Measurements from ENCODE around the gene NEUROD2. TPM values are rescaled to one million over a fixed set of nuclear protein-coding genes. Genes with fewer than 3 reads are reported as not detected.
"Not testable (repeated sequence)": the region's sequence is repeated elsewhere in the genome, so short reads cannot be mapped to it uniquely, and the experiment has no call there.

Gene NEUROD2
- total RNA-seq, 2 experiments from 2014 or later = not detected

- ATAC-seq (ENCODE audit: poor library complexity) (no peak), DNase-seq (peak in 6 of 14 experiments; percentile 10 to 63 (median 38))
- TF ChIP-seq CTCF (IDR thresholded peaks at IDR 0.05) = no peak
- H3K27ac ChIP-seq (ENCODE audit: low read depth in 1 of 2, low read length in 2 of 2) = no peak overlapping the region
- Mint-ChIP-seq H3K36me3 (ENCODE audit: low read depth) (no peaks in the 10 kb centered on the region), H3K4me1 (ENCODE audit: low read depth) (peaks cover 5% of the 10 kb centered on the region), H3K27ac (no peak overlapping the region), H3K9me3 (peaks cover 4% of the 10 kb centered on the region), H3K27me3 (peaks cover 85% of the 10 kb centered on the region), H3K4me3 (no peak overlapping the region)
- peaks cover 0 to 15% of the 10 kb centered on the region in 2 experiments for H3K9me3 ChIP-seq (ENCODE audit: control insufficient read depth in 1 of 2, insufficient read depth in 1 of 2, low read length in 2 of 2)
- ChIA-PET CTCF (interaction anchor here (0.6 kb wide), 1 partner anchor 296 kb away, joined by 3 read pairs; no protein-coding TSS in a partner anchor), POLR2A (no interaction called here)
- no peaks in the 10 kb centered on the region for H3K36me3 ChIP-seq (ENCODE audit: insufficient read depth, low read length)
- H3K4me3 ChIP-seq (ENCODE audit: low read length) = no peak overlapping the region
- peaks cover 7% of the 10 kb centered on the region for H3K4me1 ChIP-seq (ENCODE audit: insufficient read depth, low read length)
- H3K27me3 ChIP-seq (ENCODE audit: control insufficient read depth in 1 of 2, insufficient read depth in 2 of 2, low read length in 2 of 2) = peaks cover 45 to 48% of the 10 kb centered on the region in 2 experiments
- intact Hi-C loops (cut with DNase I, micrococcal nuclease) = no loop called here
Measured at GRCh38 chr17:39591958-39592954, 15.5 kb downstream of the NEUROD2 start.

- H3K4me3 Mint-ChIP-seq; ATAC-seq (ENCODE audit: poor library complexity); CTCF ChIA-PET; intact Hi-C loops (cut with DNase I, micrococcal nuclease); H3K4me1 ChIP-seq (ENCODE audit: insufficient read depth, low read length); H3K27ac Mint-ChIP-seq; H3K9me3 ChIP-seq (ENCODE audit: control insufficient read depth in 1 of 2, insufficient read depth in 1 of 2, low read length in 2 of 2); H3K4me3 ChIP-seq (ENCODE audit: low read length); H3K4me1 Mint-ChIP-seq (ENCODE audit: low read depth); DNase-seq; H3K27ac ChIP-seq (ENCODE audit: low read depth in 1 of 2, low read length in 2 of 2); H3K9me3 Mint-ChIP-seq; H3K36me3 ChIP-seq (ENCODE audit: insufficient read depth, low read length); H3K36me3 Mint-ChIP-seq (ENCODE audit: low read depth): not testable (repeated sequence)
- H3K27me3 ChIP-seq (ENCODE audit: control insufficient read depth in 1 of 2, insufficient read depth in 2 of 2, low read length in 2 of 2) = peaks cover 25 to 34% of the 10 kb centered on the region in 2 experiments
- H3K27me3 Mint-ChIP-seq = peaks cover 66% of the 10 kb centered on the region
- POLR2A ChIA-PET = interaction anchor here (0.6 kb wide), 1 partner anchor 89 kb away, joined by 5 read pairs; no protein-coding TSS in a partner anchor
Measured at GRCh38 chr17:39590180-39590579, 17.5 kb downstream of the NEUROD2 start.

- Histone ChIP-seq H3K9me3 (ENCODE audit: control insufficient read depth in 1 of 2, insufficient read depth in 1 of 2, low read length in 2 of 2) (no peaks in the 10 kb centered on the region), H3K27me3 (ENCODE audit: control insufficient read depth in 1 of 2, insufficient read depth in 2 of 2, low read length in 2 of 2) (no peaks in the 10 kb centered on the region), H3K27ac (ENCODE audit: low read depth in 1 of 2, low read length in 2 of 2) (no peak overlapping the region), H3K4me1 (ENCODE audit: insufficient read depth, low read length) (no peaks in the 10 kb centered on the region), H3K4me3 (ENCODE audit: low read length) (no peak overlapping the region), H3K36me3 (ENCODE audit: insufficient read depth, low read length) (no peaks in the 10 kb centered on the region)
- H3K4me1 Mint-ChIP-seq (ENCODE audit: low read depth) = no peaks in the 10 kb centered on the region
- DNase-seq (no peak), ATAC-seq (ENCODE audit: poor library complexity) (no peak)
- peaks cover 9% of the 10 kb centered on the region for H3K27me3 Mint-ChIP-seq
- H3K4me3 Mint-ChIP-seq = no peak overlapping the region
- intact Hi-C loops (cut with DNase I, micrococcal nuclease) = no loop called here
- H3K9me3 Mint-ChIP-seq = no peaks in the 10 kb centered on the region
- POLR2A ChIA-PET = no interaction called here
- H3K36me3 Mint-ChIP-seq (ENCODE audit: low read depth) = no peaks in the 10 kb centered on the region
- H3K27ac Mint-ChIP-seq = no peak overlapping the region
- CTCF ChIA-PET = no interaction called here
- no peak for TF ChIP-seq CTCF (IDR thresholded peaks at IDR 0.05)
Measured at GRCh38 chr17:39582658-39583057, 25.1 kb downstream of the NEUROD2 start.

All from CD4-positive, alpha-beta T cell (primary cell).